Stimulated activated naive CD8-positive, alpha-beta T cell treated with anti-CD3 and anti-CD28 coated beads, Interleukin-15, Interleukin-2, amounts not matched to agents 100 U/mL and 50 U/mL, for 24 hours (primary cell): ENCODE results near the gene TUBE1.
A peak's percentile ranks its signal among the peaks of the same experiment; 100 is the strongest.

Source experiments
- ATAC-seq: fragments of 150-1000 bp; cut with Tn5 transposase; one replicate; pipeline ENCODE4 v1.10.0; 2021
- DNase-seq: peaks from one replicate; pipeline ENCODE4 v3.0.0; 2021

TUBE1 gene

DNA sequence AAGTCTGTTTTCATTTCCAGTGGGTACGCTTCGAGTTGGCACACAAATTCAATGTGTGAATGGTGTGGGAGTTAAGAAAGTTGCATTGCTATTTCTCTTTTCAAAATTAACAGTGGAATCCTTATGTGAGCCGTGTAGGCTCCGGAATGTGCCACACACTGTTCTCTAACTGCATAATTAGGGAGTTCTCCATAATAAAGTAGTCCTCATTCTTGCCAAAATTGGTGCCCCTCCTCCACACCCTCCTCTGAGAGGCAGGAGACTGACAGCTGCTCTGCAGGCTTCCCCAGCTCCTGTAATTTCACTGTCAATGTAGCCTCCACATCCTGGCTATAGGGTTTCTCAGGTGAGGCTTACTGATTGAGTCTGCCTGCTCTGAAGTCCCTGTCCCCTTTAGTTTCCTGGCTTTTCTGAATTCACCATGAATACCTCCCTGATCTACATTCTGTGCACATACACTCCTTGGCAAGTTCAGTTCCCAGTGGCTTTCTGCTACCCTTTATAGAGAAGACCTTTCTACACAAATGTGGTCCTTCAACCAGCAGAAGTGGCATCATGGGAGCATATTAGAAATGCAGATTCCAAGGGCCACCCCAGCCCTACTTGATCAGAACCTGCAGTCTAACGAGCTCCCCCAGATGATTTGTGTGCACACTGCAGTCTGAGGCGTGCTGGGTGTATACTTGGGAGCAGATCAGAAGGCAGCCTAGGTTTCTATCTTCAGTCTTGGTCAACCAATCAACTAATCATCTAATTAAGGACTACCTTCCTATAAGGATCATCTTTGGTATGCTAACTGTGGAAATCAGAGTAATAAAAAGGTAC is 53.3 kb downstream of the TUBE1 start:
- ATAC-seq (no peak), DNase-seq (no peak)

- ATAC-seq (no peak), DNase-seq (no peak)
These were observed 54.6 kb downstream of the TUBE1 start for GRCh38 chr6:112032728-112033127.

DNA sequence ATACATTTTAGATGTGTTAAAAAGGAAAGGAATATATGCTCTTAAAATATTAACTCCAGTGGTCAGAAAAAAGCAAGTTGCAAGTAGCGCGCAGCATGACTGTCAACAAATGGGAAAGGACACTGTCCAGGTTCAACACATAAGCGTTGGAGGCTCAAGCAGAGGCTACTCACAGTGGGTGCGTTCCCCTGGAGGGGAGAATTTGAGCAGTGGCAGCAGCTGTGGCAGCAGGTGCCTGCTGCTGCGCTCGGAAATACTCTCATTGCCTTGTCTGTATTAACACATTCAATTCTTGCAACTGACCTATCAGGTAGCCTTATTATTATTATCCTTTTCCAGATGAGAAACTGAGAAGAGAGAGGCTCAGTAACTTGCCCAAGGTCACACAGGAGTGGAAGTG is 55.3 kb downstream of the TUBE1 start:
- no peak for DNase-seq

GRCh38 chr6:112030961-112031660 is 56.2 kb downstream of the TUBE1 start:
- DNase-seq (no peak), ATAC-seq (no peak)

More for the DNA sequence above, 55.3 kb downstream of the TUBE1 start:
- no peak for ATAC-seq

- ATAC-seq (no peak), DNase-seq (no peak)
These were observed 56.9 kb downstream of the TUBE1 start for GRCh38 chr6:112030206-112030960.

DNA sequence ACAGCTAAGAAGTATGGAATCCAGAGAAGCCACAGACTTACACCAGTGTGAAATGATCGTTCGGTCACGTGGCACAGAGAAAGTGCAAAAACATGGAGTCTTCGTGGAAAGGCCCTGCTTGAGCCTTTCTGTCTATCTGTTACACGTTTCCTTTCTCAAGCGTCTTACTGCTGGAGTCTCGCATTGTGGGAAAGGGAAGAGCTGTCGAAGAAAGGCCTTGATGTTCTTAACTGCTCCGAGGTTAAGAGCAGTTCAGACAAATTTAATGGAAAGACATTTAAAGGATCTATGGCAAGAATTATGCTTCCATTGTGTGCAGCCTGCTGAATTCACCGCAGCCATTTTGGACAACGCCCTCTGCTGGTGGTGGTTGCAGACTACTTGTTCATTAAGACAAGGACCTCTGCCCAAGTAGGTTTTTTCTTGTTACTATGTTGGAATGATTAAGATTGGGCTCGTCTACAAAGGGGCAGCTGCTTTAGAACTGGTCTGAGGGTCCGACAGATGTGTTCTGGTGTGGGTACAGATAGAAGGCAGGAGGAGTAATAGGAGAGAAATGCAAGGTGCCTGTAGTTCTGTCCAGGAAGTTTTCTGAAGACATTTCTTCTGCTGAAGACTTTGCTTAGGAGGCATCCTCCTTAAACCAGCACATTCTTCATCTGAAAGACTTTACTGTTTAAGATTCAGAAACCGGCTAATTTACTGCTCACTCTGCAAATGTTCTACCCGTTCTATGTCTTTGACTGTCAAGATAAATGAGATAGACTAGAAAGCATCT is 58.0 kb downstream of the TUBE1 start:
- no peak for ATAC-seq
- peak; percentile 86 for DNase-seq

- DNase-seq: no peak
These were observed 59.2 kb downstream of the TUBE1 start for GRCh38 chr6:112027942-112028674.

DNA sequence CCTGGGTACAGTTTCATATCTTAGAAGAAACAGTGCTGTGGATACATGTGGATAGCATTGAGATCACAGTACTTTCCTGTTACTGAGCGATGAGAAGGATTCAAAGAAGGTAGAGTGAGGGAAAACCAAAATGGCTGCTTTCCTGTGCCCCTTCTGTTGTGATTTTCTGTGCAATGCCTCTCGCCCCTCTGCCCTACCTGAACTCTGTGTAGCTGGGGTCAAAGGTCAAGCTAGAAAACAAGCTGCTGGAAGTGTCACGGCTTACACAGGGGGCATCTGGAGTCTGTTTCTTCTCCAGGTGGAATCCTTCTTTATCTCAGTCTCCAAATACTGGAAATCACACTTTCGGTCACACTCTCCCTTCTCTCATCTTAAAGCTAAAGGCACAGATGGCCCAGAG is 60.3 kb downstream of the TUBE1 start:
- DNase-seq (no peak), ATAC-seq (no peak)

More at GRCh38 chr6:112027942-112028674, 59.2 kb downstream of the TUBE1 start:
- ATAC-seq: peak; percentile 94

DNA sequence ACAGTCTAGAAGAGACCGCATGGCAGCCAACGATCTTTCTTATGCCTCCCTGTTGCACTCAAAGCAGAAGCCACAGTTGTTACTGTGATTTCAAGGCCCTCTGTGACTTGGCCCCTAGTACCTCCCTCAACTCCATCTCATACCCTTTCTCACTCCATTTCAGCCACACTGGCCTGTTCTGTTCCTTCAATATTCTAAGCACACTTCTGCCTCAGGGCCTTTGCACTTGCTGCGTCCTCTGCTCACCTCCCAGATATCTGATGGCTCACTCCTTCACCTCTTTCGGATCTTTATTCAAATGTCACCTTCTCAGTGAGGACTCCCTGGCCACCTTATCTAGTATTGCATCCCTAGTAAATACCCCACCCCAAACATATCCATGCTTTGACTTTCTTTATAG is 62.8 kb downstream of the TUBE1 start:
- DNase-seq: no peak
- ATAC-seq: no peak

GRCh38 chr6:112022749-112023148 is 64.5 kb downstream of the TUBE1 start:
- no peak for ATAC-seq
- DNase-seq: no peak

DNA sequence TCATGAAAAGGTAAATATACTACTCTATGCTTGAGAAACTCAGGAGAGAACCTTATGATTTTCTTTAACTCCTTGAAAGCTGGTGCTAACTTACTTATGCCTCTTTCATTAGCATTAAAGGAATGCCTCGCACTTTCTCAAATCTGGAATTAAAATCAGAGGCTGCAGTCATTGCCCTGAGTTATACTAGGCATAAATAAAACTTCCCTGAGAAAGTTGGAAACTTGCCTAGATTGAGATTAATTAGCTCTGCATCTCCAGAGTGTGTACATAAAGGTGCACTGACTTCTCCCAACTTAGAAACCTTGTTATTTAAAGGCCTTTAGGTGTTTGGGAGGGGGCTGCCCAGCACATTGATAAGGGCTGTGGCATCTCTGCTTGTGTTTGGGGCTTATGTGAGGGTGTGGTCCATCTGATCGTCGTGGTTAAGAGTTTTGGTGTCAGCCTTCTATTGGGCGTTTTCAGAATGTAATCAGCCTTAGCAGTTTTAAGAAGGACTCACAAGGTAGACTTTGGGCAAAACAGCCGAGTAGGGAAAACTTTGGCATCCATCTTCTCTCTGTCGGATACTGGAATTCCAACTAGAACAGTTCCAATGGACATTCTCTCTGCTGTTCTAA is 65.5 kb downstream of the TUBE1 start:
- DNase-seq (no peak), ATAC-seq (no peak)
